GM19463 (cell line): ENCODE measurements around the gene ZNF597.
A peak's percentile ranks its signal among the peaks of the same experiment; 100 is the strongest.

Experiments
- ATAC-seq: cut with Tn5 transposase; IDR thresholded peaks from one replicate; pipeline ENCODE4 v1.9.1; 2021; ENCODE audit warnings: mild to moderate bottlenecking, moderate library complexity; ENCODE audit not compliant: unreplicated experiment

ZNF597 gene

GRCh38 chr16:3443108-3444031 lies at the start of gene ZNF597, which contains the start of gene NAA60:
TSS of gene ZNF597 (minus strand) at chr16:3443504. CDS start at chr16:3443153, 351 bp downstream.
TSS of gene NAA60 (plus strand) at chr16:3443680. CDS start at chr16:3476228, 32,548 bp downstream.
- peak; percentile 90 for ATAC-seq

- no peak for ATAC-seq
Measured at GRCh38 chr16:3492356-3492755, 49.1 kb upstream of the ZNF597 start.

GRCh38 chr16:3490911-3491629 lies 47.8 kb upstream of the ZNF597 start:
- no peak for ATAC-seq

- no peak for ATAC-seq
Measured at GRCh38 chr16:3488801-3489200, 45.5 kb upstream of the ZNF597 start.

GRCh38 chr16:3487521-3488410 lies 44.5 kb upstream of the ZNF597 start:
- no peak for ATAC-seq

- ATAC-seq: no peak
Measured at GRCh38 chr16:3486506-3487215, 43.4 kb upstream of the ZNF597 start.

GRCh38 chr16:3485821-3486505 lies 42.7 kb upstream of the ZNF597 start:
- ATAC-seq: no peak

- no peak for ATAC-seq
Measured at GRCh38 chr16:3485097-3485745, 41.9 kb upstream of the ZNF597 start.

- no peak for ATAC-seq
Measured at GRCh38 chr16:3484318-3485096, 41.2 kb upstream of the ZNF597 start.

GRCh38 chr16:3482659-3483241 lies 39.4 kb upstream of the ZNF597 start:
- ATAC-seq: no peak

GRCh38 chr16:3481696-3482658 lies 38.7 kb upstream of the ZNF597 start:
- ATAC-seq: no peak

- no peak for ATAC-seq
Measured at GRCh38 chr16:3480901-3481695, 37.8 kb upstream of the ZNF597 start.

GRCh38 chr16:3479654-3480216 lies 36.4 kb upstream of the ZNF597 start:
- ATAC-seq: no peak

- ATAC-seq: no peak
Measured at GRCh38 chr16:3478242-3478925, 35.1 kb upstream of the ZNF597 start.

GRCh38 chr16:3476409-3476808 lies 33.1 kb upstream of the ZNF597 start:
- no peak for ATAC-seq
